ENCODE data around the gene ATP2A3.

DNA sequence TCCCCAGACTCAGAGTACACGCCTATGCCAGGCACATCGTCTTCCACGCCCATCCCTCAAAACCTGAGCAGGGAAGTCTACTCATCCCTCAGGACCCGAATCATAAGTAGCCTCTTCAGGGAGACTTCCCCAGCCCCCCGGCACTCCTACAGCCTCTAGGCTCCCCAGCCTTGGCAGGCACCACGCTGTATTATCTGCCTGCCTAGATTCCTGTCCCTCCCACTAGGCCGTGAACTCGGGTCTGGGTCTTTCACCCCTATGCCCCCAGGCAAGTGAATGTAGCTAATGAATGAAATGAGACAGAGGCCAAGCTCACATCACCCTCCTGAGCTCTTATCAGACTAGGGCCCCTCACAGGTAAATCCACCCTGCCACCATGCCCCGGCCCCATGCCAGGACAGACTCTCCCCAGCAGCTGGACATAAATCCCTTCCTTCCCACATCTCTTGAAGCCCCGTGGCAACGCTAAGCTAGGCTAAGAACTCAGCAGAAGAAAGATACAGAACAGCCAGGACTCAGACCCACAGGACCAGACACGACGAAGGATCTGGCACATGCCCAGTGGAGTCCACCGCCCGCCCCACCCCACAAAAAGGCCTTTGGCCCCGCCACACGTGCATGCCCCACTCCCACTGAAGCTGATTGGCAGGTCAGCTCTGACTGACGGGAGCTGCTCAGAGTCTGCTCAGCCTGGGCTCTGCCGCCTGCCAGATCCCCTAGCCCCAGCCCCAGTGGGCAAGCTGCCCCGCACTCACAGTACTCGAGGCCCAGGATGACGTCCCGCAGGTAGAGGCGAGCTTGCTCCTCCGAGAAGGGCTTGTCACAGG, 84.4 kb downstream of the ATP2A3 start:
- TF ChIP-seq CTCF (IDR thresholded peaks at IDR 0.05; ENCODE audit: extremely low read depth in 1 of 2, insufficient read depth in 1 of 2, low read depth in 1 of 2, low read length in 2 of 2): no peak
- no peak for TF ChIP-seq FOS (IDR thresholded peaks at IDR 0.05; ENCODE audit: borderline replicate concordance, insufficient read depth, low read length)
- no peak for TF ChIP-seq EZH2 (IDR thresholded peaks at IDR 0.05; ENCODE audit: borderline replicate concordance, low read depth, low read length, severe bottlenecking)
- no peak for TF ChIP-seq POLR2AphosphoS5 (IDR thresholded peaks at IDR 0.05; ENCODE audit: insufficient read depth, low read depth, low read length)
